ENCODE results near the gene NDUFAB1. TPM values are rescaled to one million over a fixed set of nuclear protein-coding genes. Genes with fewer than 3 reads are reported as not detected.
"Not testable (repeated sequence)": the region's sequence is repeated elsewhere in the genome, so short reads cannot be mapped to it uniquely, and the experiment has no call there.

NDUFAB1 gene
- polyA plus RNA-seq, 4 donors: 69.9 to 99.6 (median 90.7) TPM

- peak; percentile 94 to 96 (median 95) for DNase-seq (ENCODE audit: low read depth in 4 of 4, low spot score in 3 of 4)
Observed at GRCh38 chr16:23556881-23557778, 39.0 kb downstream of the NDUFAB1 start, which contains the start of the genes EARS2 and UBFD1. TSS of gene EARS2 (minus strand) at chr16:23557350. CDS start at chr16:23557343, 7 bp downstream. TSS of gene UBFD1 (plus strand) at chr16:23557727. CDS start at chr16:23557743, 16 bp downstream.

GRCh38 chr16:23554536-23554935 lies 41.6 kb downstream of the NDUFAB1 start:
- no peak for DNase-seq (ENCODE audit: low read depth in 4 of 4, low spot score in 3 of 4)

- DNase-seq (ENCODE audit: low read depth in 4 of 4, low spot score in 3 of 4): no peak
Observed at GRCh38 chr16:23552161-23552560, 44.0 kb downstream of the NDUFAB1 start.

- DNase-seq (ENCODE audit: low read depth in 4 of 4, low spot score in 3 of 4): no peak
Observed at GRCh38 chr16:23549938-23550337, 46.2 kb downstream of the NDUFAB1 start.

- DNase-seq (ENCODE audit: low read depth in 4 of 4, low spot score in 3 of 4): no peak
Observed at GRCh38 chr16:23544436-23544835, 51.7 kb downstream of the NDUFAB1 start.

GRCh38 chr16:23540817-23541178 lies 55.3 kb downstream of the NDUFAB1 start:
- DNase-seq (ENCODE audit: low read depth in 4 of 4, low spot score in 3 of 4): not testable (repeated sequence)

- DNase-seq (ENCODE audit: low read depth in 4 of 4, low spot score in 3 of 4): no peak
Observed at GRCh38 chr16:23539984-23540816, 55.9 kb downstream of the NDUFAB1 start.

GRCh38 chr16:23538919-23539278 lies 57.2 kb downstream of the NDUFAB1 start:
- DNase-seq (ENCODE audit: low read depth in 4 of 4, low spot score in 3 of 4): no peak

GRCh38 chr16:23537390-23537789 lies 58.7 kb downstream of the NDUFAB1 start:
- DNase-seq (ENCODE audit: low read depth in 4 of 4, low spot score in 3 of 4): no peak

GRCh38 chr16:23535901-23536300 lies 60.2 kb downstream of the NDUFAB1 start:
- no peak for DNase-seq (ENCODE audit: low read depth in 4 of 4, low spot score in 3 of 4)

- no peak for DNase-seq (ENCODE audit: low read depth in 4 of 4, low spot score in 3 of 4)
Observed at GRCh38 chr16:23534868-23535860, 61.0 kb downstream of the NDUFAB1 start.

GRCh38 chr16:23532448-23532847 lies 63.7 kb downstream of the NDUFAB1 start:
- no peak for DNase-seq (ENCODE audit: low read depth in 4 of 4, low spot score in 3 of 4)

Other genes with a start within 250 kb of the NDUFAB1 start
- gene COG7, start 143.1 kb downstream of the NDUFAB1 start, polyA plus RNA-seq (ENCODE audit: insufficient read length in 4 of 4): 10 to 100 TPM; 21.9 to 41.3 (median 24.0) TPM
- 100 to 1,000 TPM in 3 of 4 donors, 10 to 100 TPM in 1; 96.1 to 159 (median 140) TPM for gene GGA2, start 85.8 kb downstream of the NDUFAB1 start, polyA plus RNA-seq (ENCODE audit: insufficient read length in 4 of 4)
- 10 to 100 TPM; 20.4 to 28.6 (median 25.7) TPM for gene EARS2, start 39.0 kb downstream of the NDUFAB1 start, polyA plus RNA-seq (ENCODE audit: insufficient read length in 4 of 4)
- 10 to 100 TPM; 72.9 to 77.5 (median 74.1) TPM for gene UBFD1, start 38.6 kb downstream of the NDUFAB1 start, polyA plus RNA-seq (ENCODE audit: insufficient read length in 4 of 4)
- 10 to 100 TPM; 13.4 to 21.7 (median 20.5) TPM for gene PALB2, start 45.0 kb upstream of the NDUFAB1 start, polyA plus RNA-seq (ENCODE audit: insufficient read length in 4 of 4)
- 10 to 100 TPM; 48.9 to 74.1 (median 70.6) TPM for gene DCTN5, start 45.1 kb upstream of the NDUFAB1 start, polyA plus RNA-seq (ENCODE audit: insufficient read length in 4 of 4)
- gene PLK1, start 82.6 kb upstream of the NDUFAB1 start, polyA plus RNA-seq (ENCODE audit: insufficient read length in 4 of 4): 10 to 100 TPM; 19.4 to 27.9 (median 25.4) TPM
- 1 to 10 TPM in 1 of 4 donors, under 1 TPM in 3; 0.10 to 1.1 (median 0.36) TPM for gene ERN2, start 116.9 kb upstream of the NDUFAB1 start, polyA plus RNA-seq (ENCODE audit: insufficient read length in 4 of 4)
- gene CHP2, start 158.7 kb upstream of the NDUFAB1 start, polyA plus RNA-seq (ENCODE audit: insufficient read length in 4 of 4): 1 to 10 TPM in 2 of 4 donors, under 1 TPM in 2; 0.45 to 1.8 (median 1.1) TPM
- gene PRKCB, start 239.7 kb upstream of the NDUFAB1 start, polyA plus RNA-seq (ENCODE audit: insufficient read length in 4 of 4): 1 to 10 TPM; 4.2 to 7.7 (median 5.0) TPM

Measured in left renal pelvis (tissue), 4 donors.